ENCODE measurements around the gene DIPK1B.

The DIPK1B gene

DNA sequence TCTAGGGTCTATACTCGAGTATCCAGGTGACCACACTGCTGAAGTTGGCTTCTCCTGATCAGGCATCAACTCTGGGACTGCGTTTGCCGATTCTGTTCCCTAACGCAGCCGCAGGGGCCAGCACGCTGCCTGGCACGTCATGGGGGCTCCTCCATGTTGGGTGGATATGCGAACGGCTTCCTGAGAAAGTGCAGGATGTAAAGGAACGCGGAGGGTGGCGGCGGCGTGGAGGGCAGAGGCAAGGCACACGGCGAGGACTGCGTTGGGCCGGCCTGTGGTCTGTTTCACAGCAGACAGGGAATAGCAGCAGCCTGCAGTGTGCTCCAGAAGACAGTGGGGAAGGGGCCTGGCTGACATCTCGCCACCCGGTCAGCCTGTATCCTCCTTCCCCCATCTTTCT, 26.6 kb downstream of the DIPK1B start:
- in situ Hi-C loops (cut with HindIII; ENCODE audit: low sequenced_read_pairs): no loop called here
- TF ChIP-seq, protein P1, sequence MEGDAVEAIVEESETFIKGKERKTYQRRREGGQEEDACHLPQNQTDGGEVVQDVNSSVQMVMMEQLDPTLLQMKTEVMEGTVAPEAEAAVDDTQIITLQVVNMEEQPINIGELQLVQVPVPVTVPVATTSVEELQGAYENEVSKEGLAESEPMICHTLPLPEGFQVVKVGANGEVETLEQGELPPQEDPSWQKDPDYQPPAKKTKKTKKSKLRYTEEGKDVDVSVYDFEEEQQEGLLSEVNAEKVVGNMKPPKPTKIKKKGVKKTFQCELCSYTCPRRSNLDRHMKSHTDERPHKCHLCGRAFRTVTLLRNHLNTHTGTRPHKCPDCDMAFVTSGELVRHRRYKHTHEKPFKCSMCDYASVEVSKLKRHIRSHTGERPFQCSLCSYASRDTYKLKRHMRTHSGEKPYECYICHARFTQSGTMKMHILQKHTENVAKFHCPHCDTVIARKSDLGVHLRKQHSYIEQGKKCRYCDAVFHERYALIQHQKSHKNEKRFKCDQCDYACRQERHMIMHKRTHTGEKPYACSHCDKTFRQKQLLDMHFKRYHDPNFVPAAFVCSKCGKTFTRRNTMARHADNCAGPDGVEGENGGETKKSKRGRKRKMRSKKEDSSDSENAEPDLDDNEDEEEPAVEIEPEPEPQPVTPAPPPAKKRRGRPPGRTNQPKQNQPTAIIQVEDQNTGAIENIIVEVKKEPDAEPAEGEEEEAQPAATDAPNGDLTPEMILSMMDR (IDR thresholded peaks at IDR 0.05; ENCODE audit: low read depth, low read length): no peak
- H3K4me3 ChIP-seq (ENCODE audit: low read depth, low read length): no peak overlapping the region
- no peak for DNase-seq (ENCODE audit: low read depth, low spot score)

- DNase-seq (ENCODE audit: low read depth, low spot score): no peak
- in situ Hi-C loops (cut with HindIII; ENCODE audit: low sequenced_read_pairs): no loop called here
- TF ChIP-seq, protein P1 (IDR thresholded peaks at IDR 0.05; ENCODE audit: low read depth, low read length): no peak
- H3K4me3 ChIP-seq (ENCODE audit: low read depth, low read length): no peak overlapping the region
These were observed 27.1 kb downstream of the DIPK1B start for GRCh38 chr9:136739509-136739908.

GRCh38 chr9:136740069-136740468, 27.7 kb downstream of the DIPK1B start:
- TF ChIP-seq, protein P1 (IDR thresholded peaks at IDR 0.05; ENCODE audit: low read depth, low read length): no peak
- no peak overlapping the region for H3K4me3 ChIP-seq (ENCODE audit: low read depth, low read length)
- DNase-seq (ENCODE audit: low read depth, low spot score): no peak
- in situ Hi-C loops (cut with HindIII; ENCODE audit: low sequenced_read_pairs): no loop called here

DNA sequence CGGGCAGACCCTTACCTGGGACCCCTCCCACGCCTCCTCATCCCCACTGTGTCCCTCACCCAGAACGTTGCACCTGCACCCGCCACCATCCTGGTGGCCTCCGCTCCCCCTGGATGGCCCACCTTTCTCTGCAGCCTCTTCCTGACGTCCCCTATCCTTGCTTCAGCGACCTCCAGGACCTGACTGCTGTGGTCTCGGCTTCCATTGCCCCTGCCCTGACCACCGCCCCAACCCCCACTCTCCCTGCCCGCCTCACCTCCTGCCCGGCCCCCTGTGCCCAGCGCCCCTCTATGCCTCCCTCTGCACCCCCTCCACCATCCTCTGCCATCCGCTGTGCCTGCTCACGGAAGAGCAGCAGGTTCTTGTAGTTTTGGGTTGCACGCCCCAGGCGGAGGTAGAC, 28.1 kb downstream of the DIPK1B start:
- no peak overlapping the region for H3K4me3 ChIP-seq (ENCODE audit: low read depth, low read length)
- TF ChIP-seq, protein P1 (IDR thresholded peaks at IDR 0.05; ENCODE audit: low read depth, low read length): no peak
- DNase-seq (ENCODE audit: low read depth, low spot score): no peak
- in situ Hi-C loops (cut with HindIII; ENCODE audit: low sequenced_read_pairs): no loop called here

- no peak overlapping the region for H3K4me3 ChIP-seq (ENCODE audit: low read depth, low read length)
- no peak for DNase-seq (ENCODE audit: low read depth, low spot score)
- in situ Hi-C loops (cut with HindIII; ENCODE audit: low sequenced_read_pairs): no loop called here
- TF ChIP-seq, protein P1 (IDR thresholded peaks at IDR 0.05; ENCODE audit: low read depth, low read length): no peak
These were observed 28.9 kb downstream of the DIPK1B start for GRCh38 chr9:136740971-136741882.

DNA sequence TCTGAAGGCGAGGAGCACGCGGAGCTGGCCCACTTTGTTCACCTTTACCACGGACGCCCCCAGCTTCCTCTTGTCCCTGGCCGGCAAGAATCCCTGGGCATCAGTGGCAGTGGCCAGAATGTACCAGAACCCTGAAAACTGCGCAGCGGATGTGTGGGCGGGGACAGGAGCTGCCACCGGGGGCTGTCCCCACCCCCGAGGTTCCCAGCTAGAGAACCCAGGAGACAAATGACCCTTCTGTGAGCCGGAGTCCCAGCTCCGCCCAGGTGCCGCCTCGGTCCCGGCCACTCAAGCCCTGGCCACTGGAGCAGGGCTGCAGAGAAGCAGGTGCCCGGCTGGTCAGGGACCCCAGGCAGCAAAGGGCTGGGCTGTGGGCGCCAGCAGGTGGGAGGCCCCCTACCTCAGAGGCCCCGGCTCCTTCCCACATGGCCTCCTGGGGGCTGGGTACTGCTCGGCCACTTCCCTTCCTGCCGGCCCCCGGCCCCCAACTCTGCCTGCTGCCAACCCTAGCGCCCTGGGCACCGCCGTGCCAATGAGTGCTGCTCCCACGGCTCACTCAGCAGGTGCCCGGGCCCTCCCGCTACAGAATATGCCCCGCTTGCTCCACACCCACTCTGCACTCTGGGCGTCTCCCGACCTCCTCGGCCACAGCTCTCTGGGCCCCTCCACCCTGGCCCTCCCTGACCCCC, 29.7 kb downstream of the DIPK1B start:
- in situ Hi-C loops (cut with HindIII; ENCODE audit: low sequenced_read_pairs): no loop called here
- no peak for DNase-seq (ENCODE audit: low read depth, low spot score)

More for the DNA sequence above, 29.7 kb downstream of the DIPK1B start:
- no peak overlapping the region for H3K4me3 ChIP-seq (ENCODE audit: low read depth, low read length)
- TF ChIP-seq, protein P1 (IDR thresholded peaks at IDR 0.05; ENCODE audit: low read depth, low read length): no peak

All from astrocyte of the spinal cord (primary cell).